ENCODE measurements around the gene KRTAP10-7.

DNA sequence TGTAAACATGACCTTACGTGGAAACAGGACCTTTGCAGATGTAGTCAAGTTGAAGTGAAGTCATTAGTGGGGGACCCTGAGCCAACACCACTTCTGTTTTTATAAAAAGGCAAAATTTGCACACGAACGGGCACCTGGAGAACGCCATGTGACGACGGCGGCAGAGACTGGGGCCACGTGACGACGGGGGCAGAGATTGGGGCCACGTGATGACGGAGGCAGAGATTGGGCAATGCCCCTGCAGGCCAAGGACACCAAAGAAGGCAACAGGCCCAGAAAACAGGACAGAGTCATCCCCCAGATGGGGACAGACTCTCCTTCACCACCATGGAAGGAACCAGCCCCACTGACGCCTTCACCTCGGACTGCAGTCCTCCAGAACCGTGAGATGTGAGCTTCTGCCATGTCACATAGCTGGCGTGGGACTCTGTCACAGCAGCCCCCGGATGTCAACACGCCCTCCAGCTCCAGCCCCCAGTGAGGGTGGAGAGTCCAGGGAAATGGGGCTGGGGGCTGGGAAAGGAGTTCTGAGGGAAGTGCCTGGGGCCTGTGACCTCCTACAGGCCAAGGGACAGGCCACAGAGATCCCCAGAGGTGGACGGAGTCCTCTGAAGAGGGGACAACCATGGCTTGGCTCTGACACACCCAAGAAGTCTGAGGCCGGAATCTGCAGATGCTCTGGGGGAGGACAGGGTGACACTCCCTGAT is 50.0 kb downstream of the KRTAP10-7 start:
- TF ChIP-seq, protein P1, sequence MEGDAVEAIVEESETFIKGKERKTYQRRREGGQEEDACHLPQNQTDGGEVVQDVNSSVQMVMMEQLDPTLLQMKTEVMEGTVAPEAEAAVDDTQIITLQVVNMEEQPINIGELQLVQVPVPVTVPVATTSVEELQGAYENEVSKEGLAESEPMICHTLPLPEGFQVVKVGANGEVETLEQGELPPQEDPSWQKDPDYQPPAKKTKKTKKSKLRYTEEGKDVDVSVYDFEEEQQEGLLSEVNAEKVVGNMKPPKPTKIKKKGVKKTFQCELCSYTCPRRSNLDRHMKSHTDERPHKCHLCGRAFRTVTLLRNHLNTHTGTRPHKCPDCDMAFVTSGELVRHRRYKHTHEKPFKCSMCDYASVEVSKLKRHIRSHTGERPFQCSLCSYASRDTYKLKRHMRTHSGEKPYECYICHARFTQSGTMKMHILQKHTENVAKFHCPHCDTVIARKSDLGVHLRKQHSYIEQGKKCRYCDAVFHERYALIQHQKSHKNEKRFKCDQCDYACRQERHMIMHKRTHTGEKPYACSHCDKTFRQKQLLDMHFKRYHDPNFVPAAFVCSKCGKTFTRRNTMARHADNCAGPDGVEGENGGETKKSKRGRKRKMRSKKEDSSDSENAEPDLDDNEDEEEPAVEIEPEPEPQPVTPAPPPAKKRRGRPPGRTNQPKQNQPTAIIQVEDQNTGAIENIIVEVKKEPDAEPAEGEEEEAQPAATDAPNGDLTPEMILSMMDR (IDR thresholded peaks at IDR 0.05) = no peak
- TF ChIP-seq EP300 (IDR thresholded peaks at IDR 0.05) (no peak), POLR2A (IDR thresholded peaks at IDR 0.05) (no peak)

Measured in tibial nerve (tissue), 4 donors.